ENCODE data around the gene DDX27. TPM values are rescaled to one million over a fixed set of nuclear protein-coding genes. Genes with fewer than 3 reads are reported as not detected.

DDX27 gene
- total and polyA plus RNA-seq, 4 donors: 8.8 to 16.0 (median 13.0) TPM

GRCh38 chr20:49203746-49204145, 15.5 kb upstream of the DDX27 start:
- H3K36me3 ChIP-seq (ENCODE audit: control insufficient read depth in 4 of 4, insufficient read depth in 3 of 4, low read depth in 1 of 4, low read length in 3 of 4): no peaks in the 10 kb centered on the region
- WGBS: 83% methylated on average over 9 of the region's 9 CpGs
- no peak overlapping the region for H3K9ac ChIP-seq (ENCODE audit: low read depth in 1 of 2, low read length in 2 of 2)
- H3K4me3 ChIP-seq (ENCODE audit: low read depth in 1 of 3, low read length in 3 of 3): no peak overlapping the region
- no peak overlapping the region for H3K27ac ChIP-seq (ENCODE audit: low read depth in 1 of 2, low read length in 2 of 2)
- no peak for DNase-seq (ENCODE audit: low spot score)
- no peaks in the 10 kb centered on the region for H3K27me3 ChIP-seq (ENCODE audit: control insufficient read depth in 4 of 4, insufficient read depth in 4 of 4, low read length in 3 of 4)
- H3K4me1 ChIP-seq (ENCODE audit: control insufficient read depth in 4 of 4, insufficient read depth in 4 of 4, low read length in 3 of 4): no peaks in the 10 kb centered on the region
- no peaks in the 10 kb centered on the region for H3K9me3 ChIP-seq (ENCODE audit: control insufficient read depth in 4 of 4, low read length in 3 of 4)
- TF ChIP-seq, protein P1, sequence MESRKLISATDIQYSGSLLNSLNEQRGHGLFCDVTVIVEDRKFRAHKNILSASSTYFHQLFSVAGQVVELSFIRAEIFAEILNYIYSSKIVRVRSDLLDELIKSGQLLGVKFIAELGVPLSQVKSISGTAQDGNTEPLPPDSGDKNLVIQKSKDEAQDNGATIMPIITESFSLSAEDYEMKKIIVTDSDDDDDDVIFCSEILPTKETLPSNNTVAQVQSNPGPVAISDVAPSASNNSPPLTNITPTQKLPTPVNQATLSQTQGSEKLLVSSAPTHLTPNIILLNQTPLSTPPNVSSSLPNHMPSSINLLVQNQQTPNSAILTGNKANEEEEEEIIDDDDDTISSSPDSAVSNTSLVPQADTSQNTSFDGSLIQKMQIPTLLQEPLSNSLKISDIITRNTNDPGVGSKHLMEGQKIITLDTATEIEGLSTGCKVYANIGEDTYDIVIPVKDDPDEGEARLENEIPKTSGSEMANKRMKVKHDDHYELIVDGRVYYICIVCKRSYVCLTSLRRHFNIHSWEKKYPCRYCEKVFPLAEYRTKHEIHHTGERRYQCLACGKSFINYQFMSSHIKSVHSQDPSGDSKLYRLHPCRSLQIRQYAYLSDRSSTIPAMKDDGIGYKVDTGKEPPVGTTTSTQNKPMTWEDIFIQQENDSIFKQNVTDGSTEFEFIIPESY (IDR thresholded peaks at IDR 0.05): no peak
- no peak for TF ChIP-seq YY1 (IDR thresholded peaks at IDR 0.05)

DNA sequence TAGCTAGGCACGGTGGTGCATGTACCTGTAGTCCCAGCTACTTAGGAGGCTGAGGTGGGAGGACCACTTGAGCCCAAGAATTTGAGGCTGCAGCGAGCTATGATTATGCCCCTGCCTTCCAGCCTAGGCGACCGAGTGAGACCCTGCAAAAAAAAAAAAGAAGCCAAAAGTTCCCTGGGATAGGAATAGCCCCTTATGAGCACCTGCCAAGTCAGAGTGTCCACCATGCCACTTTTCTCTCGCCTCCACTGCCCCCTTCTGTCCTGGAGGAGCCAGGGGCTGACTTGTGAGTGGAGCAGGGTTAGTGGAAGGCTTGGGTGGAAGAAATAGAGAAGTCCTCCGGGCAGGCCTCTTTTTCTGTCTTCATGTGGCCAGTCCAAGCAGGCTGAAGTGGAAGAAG, 12.1 kb upstream of the DDX27 start:
- H3K9me3 ChIP-seq (ENCODE audit: control insufficient read depth in 4 of 4, low read length in 3 of 4): peaks cover 0 to 3% (median 1%) of the 10 kb centered on the region in 4 donors
- DNase-seq (ENCODE audit: low spot score): no peak
- no peaks in the 10 kb centered on the region for H3K27me3 ChIP-seq (ENCODE audit: control insufficient read depth in 4 of 4, insufficient read depth in 4 of 4, low read length in 3 of 4)
- no peak overlapping the region for H3K27ac ChIP-seq (ENCODE audit: low read depth in 1 of 2, low read length in 2 of 2)
- H3K36me3 ChIP-seq (ENCODE audit: control insufficient read depth in 4 of 4, insufficient read depth in 3 of 4, low read depth in 1 of 4, low read length in 3 of 4): no peaks in the 10 kb centered on the region
- peaks cover 0 to 3% (median 0%) of the 10 kb centered on the region in 4 donors for H3K4me1 ChIP-seq (ENCODE audit: control insufficient read depth in 4 of 4, insufficient read depth in 4 of 4, low read length in 3 of 4)
- WGBS: 93% methylated on average over 6 of the region's 6 CpGs
- peak; percentile 7 to 40 for TF ChIP-seq RAD21 (IDR thresholded peaks at IDR 0.05)
- no peak for TF ChIP-seq FOXA1 (IDR thresholded peaks at IDR 0.05)
- no peak for TF ChIP-seq FOXA2 (IDR thresholded peaks at IDR 0.05)
- TF ChIP-seq MAX (IDR thresholded peaks at IDR 0.05): no peak
- H3K4me3 ChIP-seq (ENCODE audit: low read depth in 1 of 3, low read length in 3 of 3): no peak overlapping the region
- no peak overlapping the region for H3K9ac ChIP-seq (ENCODE audit: low read depth in 1 of 2, low read length in 2 of 2)

DNA sequence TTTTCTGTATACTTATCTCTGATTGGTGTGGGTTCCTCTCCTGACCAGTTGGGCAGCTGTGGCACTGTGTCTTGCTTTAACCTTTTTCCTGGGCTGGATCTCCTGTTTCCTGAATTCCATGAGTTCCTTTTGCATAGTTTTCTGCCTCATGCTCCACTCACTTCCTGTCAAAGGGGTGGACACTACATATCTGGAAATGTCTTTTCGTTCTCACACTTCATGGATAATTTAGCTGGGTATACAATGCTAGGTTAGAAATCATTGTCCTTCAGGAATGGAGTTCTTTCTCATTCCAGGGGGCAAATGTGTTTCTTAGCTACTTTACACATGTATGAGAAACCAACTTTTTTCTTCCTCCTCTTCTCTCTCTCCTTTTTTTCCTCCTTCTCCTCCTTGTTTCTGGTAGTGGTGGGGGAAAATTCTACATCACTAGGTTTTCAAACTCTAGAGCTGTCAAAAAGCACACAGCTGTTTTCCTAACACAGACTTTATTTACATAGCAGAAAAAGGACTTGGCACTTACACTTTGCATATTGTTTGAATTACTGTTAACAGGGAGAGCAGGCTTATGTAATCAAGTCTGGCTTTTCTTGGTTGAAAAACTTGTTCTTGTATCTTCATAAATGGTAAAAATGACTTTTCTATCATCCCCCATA, 9.0 kb upstream of the DDX27 start:
- H3K9me3 ChIP-seq (ENCODE audit: control insufficient read depth in 4 of 4, low read length in 3 of 4): peaks cover 0 to 3% (median 1%) of the 10 kb centered on the region in 4 donors
- no peaks in the 10 kb centered on the region for H3K36me3 ChIP-seq (ENCODE audit: control insufficient read depth in 4 of 4, insufficient read depth in 3 of 4, low read depth in 1 of 4, low read length in 3 of 4)
- no peak overlapping the region for H3K27ac ChIP-seq (ENCODE audit: low read depth in 1 of 2, low read length in 2 of 2)
- H3K27me3 ChIP-seq (ENCODE audit: control insufficient read depth in 4 of 4, insufficient read depth in 4 of 4, low read length in 3 of 4): no peaks in the 10 kb centered on the region
- no peak overlapping the region for H3K9ac ChIP-seq (ENCODE audit: low read depth in 1 of 2, low read length in 2 of 2)
- no peak overlapping the region for H3K4me3 ChIP-seq (ENCODE audit: low read depth in 1 of 3, low read length in 3 of 3)
- DNase-seq (ENCODE audit: low spot score): no peak
- peaks cover 0 to 3% (median 0%) of the 10 kb centered on the region in 4 donors for H3K4me1 ChIP-seq (ENCODE audit: control insufficient read depth in 4 of 4, insufficient read depth in 4 of 4, low read length in 3 of 4)
- WGBS: 93% methylated on average over 1 of the region's 1 CpG
- no peak for TF ChIP-seq TAF1 (conservative IDR thresholded peaks at IDR 0.05)
- TF ChIP-seq, protein P1 (IDR thresholded peaks at IDR 0.05): no peak
- TF ChIP-seq GABPA (IDR thresholded peaks at IDR 0.05 in 1 of 2, conservative IDR thresholded peaks at IDR 0.05 in 1 of 2): no peak
- peak; percentile 46 for TF ChIP-seq FOXA1 (IDR thresholded peaks at IDR 0.05)
- TF ChIP-seq RXRA (IDR thresholded peaks at IDR 0.05): no peak
- TF ChIP-seq NR2F2 (IDR thresholded peaks at IDR 0.05): no peak
- no peak for TF ChIP-seq YY1 (IDR thresholded peaks at IDR 0.05)
- TF ChIP-seq REST (IDR thresholded peaks at IDR 0.05): no peak
- TF ChIP-seq MAX (IDR thresholded peaks at IDR 0.05): no peak
- no peak for TF ChIP-seq JUND (IDR thresholded peaks at IDR 0.05)
- TF ChIP-seq CTCF (IDR thresholded peaks at IDR 0.05; ENCODE audit: low read depth, low read length, missing input control): no peak
- TF ChIP-seq HNF4A (conservative IDR thresholded peaks at IDR 0.05): peak; percentile 23 to 28
- no peak for TF ChIP-seq RAD21 (IDR thresholded peaks at IDR 0.05)
- peak; percentile 76 for TF ChIP-seq FOXA2 (IDR thresholded peaks at IDR 0.05)
- no peak for TF ChIP-seq ATF3 (IDR thresholded peaks at IDR 0.05)
- TF ChIP-seq EGR1 (IDR thresholded peaks at IDR 0.05; ENCODE audit: low read depth in 2 of 2): no peak
- no peak for TF ChIP-seq HNF4G (IDR thresholded peaks at IDR 0.05)
